K562 (cell line): ENCODE results near the gene EFNA5. TPM values are rescaled to one million over a fixed set of nuclear protein-coding genes. Genes with fewer than 3 reads are reported as not detected.

Experiments
- CBX5 ChIP-seq: IDR thresholded peaks from 2 replicates; pipeline ENCODE4 v1.6.1; 2014; ENCODE audit warnings: low read depth, borderline replicate concordance
- CREB5 ChIP-seq: fragments of 250-450 bp; sonication (Bioruptor Pico); IDR thresholded peaks from 2 replicates; pipeline ENCODE4 v1.5.0; 2020; ENCODE audit warnings: mild to moderate bottlenecking
- GABPA ChIP-seq: fragments of 200-800 bp; sonication (Bioruptor generic); conservative IDR thresholded peaks from 2 replicates; pipeline ENCODE4 v1.6.1; 2016; ENCODE audit warnings: low read depth, missing genetic modification characterization, missing compliant biosample characterization
- HDAC3 ChIP-seq: fragments of 450-650 bp; IDR thresholded peaks from 2 replicates; pipeline ENCODE4 v1.6.1; 2018; ENCODE audit warnings: borderline replicate concordance, mild to moderate bottlenecking, moderate library complexity; ENCODE audit not compliant: partially characterized antibody
- MEF2A ChIP-seq: IDR thresholded peaks from 2 replicates; pipeline ENCODE4 v1.6.1; 2011; ENCODE audit warnings: low read depth, mild to moderate bottlenecking, low read length, moderate library complexity; ENCODE audit not compliant: control insufficient read depth
- TAF15 ChIP-seq: fragments of 200-400 bp; formaldehyde crosslinking; IDR thresholded peaks from 2 replicates; pipeline ENCODE4 v1.6.1; 2017; ENCODE audit warnings: mild to moderate bottlenecking, low read depth, low read length, moderate library complexity
- XRCC4 ChIP-seq: IDR thresholded peaks from one replicate; pipeline ENCODE4 v1.6.1; 2011; ENCODE audit not compliant: insufficient read depth, insufficient read length; ENCODE audit errors: extremely low read depth
- ZBTB26 ChIP-seq: fragments of 450-650 bp; formaldehyde crosslinking; IDR thresholded peaks from 2 replicates; pipeline ENCODE4 v1.4.0; 2022; ENCODE audit warnings: missing genetic modification characterization
- polyA plus RNA-seq, 8 experiments: library from polyadenylated mRNA; depleted of rRNA in 4 of 8; stranded (reverse) in 5 of 8; unstranded in 3 of 8; fragments of >200 nt; fragmentation: Nextera tagmentation in 2 of 8; fragmentation: Illumina TruSeq in 1 of 8; extraction: Ambion mirVana in 2 of 8; extraction: Trizol in 1 of 8; gene quantifications; 2 replicates each; pipeline versions ENCODE4 v1.2.1 to v1.2.3, GENCODE V29; 2011 to 2014; ENCODE audit warnings: inconsistent platforms in 1 of 8, missing spikeins in 1 of 8
- total RNA-seq, 7 experiments: library from RNA; depleted of rRNA in 6 of 7; stranded (reverse); fragments of >200 nt in 6 of 7; fragmentation: Illumina TruSeq in 2 of 7; extraction: Trizol in 2 of 7; gene quantifications; 2 replicates each; pipeline versions ENCODE4 v1.2.1 to v1.2.3, GENCODE V29; 2011 to 2021; ENCODE audit warnings: low replicate concordance in 1 of 7

Gene EFNA5
- total and polyA plus RNA-seq, 9 of the 15 experiments (the other 6 are each of a cell fraction or from before 2014, with no cell fraction given) = 0.20 TPM; not detected in 8

- no peak for TF ChIP-seq MEF2A
- no peak for TF ChIP-seq TAF15
- TF ChIP-seq ZBTB26 (CRISPR knock-in tag) = no peak
- no peak for TF ChIP-seq HDAC3
- TF ChIP-seq CBX5 = no peak
- TF ChIP-seq GABPA = no peak
- no peak for TF ChIP-seq XRCC4
- no peak for TF ChIP-seq CREB5 (CRISPR knock-in tag)
These were observed at the start of gene EFNA5 (continued) for GRCh38 chr5:107670932-107671741.
